Sigmoid colon (tissue), 7 donors: ENCODE data around the gene SELENON. TPM values are rescaled to one million over a fixed set of nuclear protein-coding genes. Genes with fewer than 3 reads are reported as not detected.

Experiments
- DNase-seq: peaks from one replicate; pipeline ENCODE4 v3.0.0-alpha.2; 2019
- H3K27ac ChIP-seq, 4 donors: fragments of 200-600 bp; sonication (generic); one replicate each; pipeline ENCODE4 v1.5.1; 2016 to 2019; ENCODE audit warnings: mild to moderate bottlenecking in 1 of 4
- H3K27me3 ChIP-seq, 3 donors: fragments of 200-600 bp; sonication (generic); one replicate each; pipeline ENCODE4 v1.5.1; 2019; ENCODE audit warnings: mild to moderate bottlenecking in 1 of 3
- H3K36me3 ChIP-seq, 4 donors: fragments of 200-600 bp; sonication (generic); one replicate each; pipeline ENCODE4 v1.5.1; 2016 to 2019
- H3K4me1 ChIP-seq, 4 donors: fragments of 200-600 bp; sonication (generic); one replicate each; pipeline ENCODE4 v1.5.1; 2017 to 2019
- H3K4me3 ChIP-seq, 4 donors: fragments of 200-600 bp; sonication (generic); one replicate each; pipeline ENCODE4 v1.5.1; 2017 to 2019; ENCODE audit warnings: mild to moderate bottlenecking in 2 of 4, moderate library complexity in 1 of 4
- H3K9me3 ChIP-seq, 4 donors: fragments of 200-600 bp in 3 of 4; sonication (generic) in 3 of 4; one replicate each; pipeline versions ENCODE4 v1.5.1 to v1.6.1; 2013 to 2019
- EP300 ChIP-seq, 4 donors: sonication (generic); formaldehyde crosslinking; IDR thresholded peaks; one replicate each; pipeline ENCODE4 v1.6.1; 2017; ENCODE audit warnings: antibody characterized with exemption in 4 of 4
- POLR2A ChIP-seq, 2 donors: fragments of 450-650 bp; IDR thresholded peaks; one replicate each; pipeline ENCODE4 v1.6.1; 2016; ENCODE audit warnings: antibody characterized with exemption in 2 of 2, mild to moderate bottlenecking in 2 of 2, moderate library complexity in 2 of 2
- POLR2AphosphoS5 ChIP-seq, 4 donors: sonication (generic); formaldehyde crosslinking; IDR thresholded peaks; one replicate each; pipeline ENCODE4 v1.6.1; 2017; ENCODE audit warnings: antibody characterized with exemption in 4 of 4
- WGBS, 2 donors: extraction: QIAGEN DNeasy Blood & Tissue Kit; methylation state at CpG; one replicate each; pipeline ENCODE4 v1.1.7; 2013; 5-methylcytosine and 5-hydroxymethylcytosine counted together
- intact Hi-C: fragments of 100-400 bp; cut with DNase I; formaldehyde crosslinking; loops from one replicate; pipeline ENCODE4 v1.15.1; 2023
- polyA plus RNA-seq, 3 donors: library from polyadenylated mRNA; stranded (reverse); fragments of 200-250 nt; gene quantifications; one replicate each; pipeline ENCODE4 v1.2.3, GENCODE V29; 2013
- total RNA-seq, 4 donors: library from RNA; depleted of rRNA; stranded (reverse); fragments of >200 nt; gene quantifications; one replicate each; pipeline ENCODE4 v1.1.0, GENCODE V29; 2016
- TF ChIP-seq, protein P1 (sequence below), 4 experiments: fragments of 450-650 bp in 3 of 4; fragments of 200-600 bp in 1 of 4; IDR thresholded peaks; one replicate each; pipeline ENCODE4 v1.5.1; 2016 to 2019; ENCODE audit warnings: antibody characterized with exemption in 4 of 4, mild to moderate bottlenecking in 3 of 4, moderate library complexity in 2 of 4
- donor health status: healthy with polysubstance abuse.
- donor health status: Bipolar disorder and iron deficiency.
- donor health status: healthy.

The SELENON gene
- total and polyA plus RNA-seq, 7 donors: 4.6 to 37.4 (median 15.7) TPM

DNA sequence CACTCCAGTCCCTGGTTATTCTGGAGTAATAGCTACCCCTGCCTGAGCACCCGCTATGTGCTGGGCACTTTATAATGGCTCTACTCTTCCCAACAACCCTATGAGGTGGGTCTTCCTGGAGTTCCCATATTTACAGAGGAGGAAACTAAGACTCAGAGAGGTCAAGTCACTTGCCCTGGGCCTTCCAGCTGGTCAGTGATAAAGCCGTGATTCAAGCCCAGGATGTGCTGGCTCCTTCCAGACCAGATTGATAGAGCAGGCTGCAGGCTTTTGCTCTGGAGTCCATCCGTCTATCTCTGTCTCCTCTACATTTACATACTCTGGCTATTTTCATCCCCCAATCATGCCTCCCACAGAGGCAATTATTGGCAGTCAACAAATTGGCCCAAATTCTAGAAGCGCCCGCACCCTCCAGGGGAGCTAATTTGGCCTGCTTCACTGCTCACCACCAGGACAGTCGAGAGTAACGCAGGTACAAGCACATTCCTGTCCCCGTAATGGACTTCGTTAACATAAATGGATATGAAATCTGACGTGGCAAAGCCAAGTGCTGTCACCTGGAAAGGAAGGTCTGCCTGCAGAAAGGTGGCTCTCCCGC, 39.8 kb upstream of the SELENON start:
- no peaks in the 10 kb centered on the region for H3K9me3 ChIP-seq
- H3K36me3 ChIP-seq: peaks cover 0 to 37% (median 0%) of the 10 kb centered on the region in 4 donors
- H3K4me3 ChIP-seq: no peak overlapping the region
- WGBS, 2 donors: 91 to 92% methylated on average over 11 of the region's 11 CpGs
- H3K27me3 ChIP-seq: no peaks in the 10 kb centered on the region
- DNase-seq: no peak
- intact Hi-C loops: no loop called here
- H3K27ac ChIP-seq: no peak overlapping the region
- peaks cover 0 to 2% (median under 1%) of the 10 kb centered on the region in 4 donors for H3K4me1 ChIP-seq
- TF ChIP-seq, protein P1, sequence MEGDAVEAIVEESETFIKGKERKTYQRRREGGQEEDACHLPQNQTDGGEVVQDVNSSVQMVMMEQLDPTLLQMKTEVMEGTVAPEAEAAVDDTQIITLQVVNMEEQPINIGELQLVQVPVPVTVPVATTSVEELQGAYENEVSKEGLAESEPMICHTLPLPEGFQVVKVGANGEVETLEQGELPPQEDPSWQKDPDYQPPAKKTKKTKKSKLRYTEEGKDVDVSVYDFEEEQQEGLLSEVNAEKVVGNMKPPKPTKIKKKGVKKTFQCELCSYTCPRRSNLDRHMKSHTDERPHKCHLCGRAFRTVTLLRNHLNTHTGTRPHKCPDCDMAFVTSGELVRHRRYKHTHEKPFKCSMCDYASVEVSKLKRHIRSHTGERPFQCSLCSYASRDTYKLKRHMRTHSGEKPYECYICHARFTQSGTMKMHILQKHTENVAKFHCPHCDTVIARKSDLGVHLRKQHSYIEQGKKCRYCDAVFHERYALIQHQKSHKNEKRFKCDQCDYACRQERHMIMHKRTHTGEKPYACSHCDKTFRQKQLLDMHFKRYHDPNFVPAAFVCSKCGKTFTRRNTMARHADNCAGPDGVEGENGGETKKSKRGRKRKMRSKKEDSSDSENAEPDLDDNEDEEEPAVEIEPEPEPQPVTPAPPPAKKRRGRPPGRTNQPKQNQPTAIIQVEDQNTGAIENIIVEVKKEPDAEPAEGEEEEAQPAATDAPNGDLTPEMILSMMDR (IDR thresholded peaks at IDR 0.05): no peak
- TF ChIP-seq EP300 (IDR thresholded peaks at IDR 0.05) (no peak), POLR2A (IDR thresholded peaks at IDR 0.05) (no peak), POLR2AphosphoS5 (IDR thresholded peaks at IDR 0.05) (no peak)

DNA sequence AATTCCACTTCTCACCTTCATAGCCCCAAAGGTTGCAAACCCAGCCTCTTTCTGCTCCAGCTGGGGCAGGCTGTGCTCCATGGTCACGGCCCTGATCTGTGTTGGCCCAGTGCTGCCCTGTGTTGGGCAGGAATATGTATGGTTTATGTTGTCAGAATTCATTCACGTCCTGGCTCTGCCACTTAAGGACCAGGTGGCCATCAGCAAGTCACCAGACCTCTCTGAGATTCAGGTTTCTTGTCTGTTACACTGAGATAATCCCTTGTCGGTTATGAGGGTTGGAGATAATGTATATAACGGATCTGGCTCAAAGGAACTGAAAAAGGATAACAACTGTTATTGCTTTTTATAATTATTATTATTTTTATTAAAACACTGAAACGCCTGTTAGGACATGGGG, 39.1 kb upstream of the SELENON start:
- 81 to 87% methylated on average over 5 of the region's 5 CpGs for WGBS, 2 donors
- Histone ChIP-seq H3K9me3 (no peaks in the 10 kb centered on the region), H3K36me3 (peaks cover 0 to 37% (median 0%) of the 10 kb centered on the region in 4 donors), H3K4me1 (no peaks in the 10 kb centered on the region), H3K4me3 (no peak overlapping the region), H3K27me3 (no peaks in the 10 kb centered on the region), H3K27ac (no peak overlapping the region)
- TF ChIP-seq EP300 (IDR thresholded peaks at IDR 0.05) (no peak), POLR2A (IDR thresholded peaks at IDR 0.05) (no peak), POLR2AphosphoS5 (IDR thresholded peaks at IDR 0.05) (no peak)
- TF ChIP-seq, protein P1 (IDR thresholded peaks at IDR 0.05): no peak
- intact Hi-C loops: no loop called here
- no peak for DNase-seq

DNA sequence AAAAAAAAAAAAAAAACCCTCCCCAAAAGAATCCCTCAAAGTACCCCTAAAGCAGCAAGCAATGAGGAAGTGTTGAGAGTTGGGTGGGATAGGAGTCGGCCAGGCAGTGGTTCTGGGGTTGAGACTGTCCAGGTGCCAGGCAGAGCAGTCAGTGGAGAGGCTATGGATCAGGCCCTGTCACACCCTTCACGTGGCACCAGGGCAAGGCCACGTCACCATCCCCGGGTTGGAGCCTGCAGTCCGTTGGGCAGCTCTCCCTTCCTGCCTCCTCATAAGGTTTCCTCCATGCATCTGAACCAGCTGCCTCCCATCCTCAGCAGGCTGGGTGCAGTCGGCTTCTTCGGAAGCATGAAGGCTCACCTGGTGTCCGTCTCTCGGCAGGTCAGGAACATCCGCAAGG, 36.5 kb upstream of the SELENON start:
- intact Hi-C loops: no loop called here
- no peak for TF ChIP-seq POLR2A (IDR thresholded peaks at IDR 0.05)
- TF ChIP-seq POLR2AphosphoS5 (IDR thresholded peaks at IDR 0.05): no peak
- no peak for TF ChIP-seq EP300 (IDR thresholded peaks at IDR 0.05)
- TF ChIP-seq, protein P1 (IDR thresholded peaks at IDR 0.05): no peak

DNA sequence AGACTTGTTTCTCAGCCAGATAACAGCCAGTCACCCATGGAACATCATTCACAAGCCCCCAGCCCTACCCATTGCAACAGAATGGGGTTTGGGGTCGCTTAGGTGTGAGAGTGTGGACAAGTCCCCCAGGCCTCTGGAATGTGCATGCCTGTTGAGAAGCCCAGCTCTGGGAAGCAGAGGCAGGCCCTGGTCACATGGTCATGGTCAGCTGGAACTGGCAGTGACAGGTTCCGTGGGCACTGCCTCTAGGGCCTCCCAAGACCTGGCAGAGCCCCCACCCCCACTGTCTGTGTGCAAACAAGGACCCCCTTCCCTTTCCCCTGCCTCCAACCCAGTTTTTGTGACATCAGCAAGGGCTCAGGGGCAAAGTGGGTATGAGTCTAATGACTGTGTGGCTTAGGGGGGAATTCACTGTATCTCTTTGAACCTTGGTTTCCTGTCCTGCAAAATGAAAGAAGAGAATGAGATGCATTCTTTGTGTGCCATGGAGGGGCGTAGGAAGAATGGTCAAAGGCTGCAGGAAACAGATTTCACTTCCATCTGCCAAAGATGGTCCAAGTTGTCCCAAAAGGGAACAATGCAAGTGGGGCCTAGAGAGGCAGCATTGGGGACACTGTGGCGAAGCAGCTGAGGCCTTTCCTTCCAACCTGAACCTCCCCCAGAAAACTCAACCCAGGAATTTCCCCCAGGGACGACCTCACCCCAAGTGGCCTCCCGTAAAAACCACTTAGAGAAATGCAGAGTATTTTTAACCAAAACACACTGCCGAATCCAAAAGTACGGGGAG, 34.7 kb upstream of the SELENON start:
- 57 to 80% methylated on average over 8 of the region's 8 CpGs for WGBS, 2 donors
- peak overlapping the region in 2 of 4 donors; percentile 19 to 22 for H3K27ac ChIP-seq
- intact Hi-C loops: no loop called here

More for the DNA sequence above, 36.5 kb upstream of the SELENON start:
- H3K4me1 ChIP-seq: no peaks in the 10 kb centered on the region
- 56 to 87% methylated on average over 10 of the region's 10 CpGs for WGBS, 2 donors
- no peak overlapping the region for H3K27ac ChIP-seq
- no peak overlapping the region for H3K4me3 ChIP-seq
- H3K27me3 ChIP-seq: no peaks in the 10 kb centered on the region
- H3K9me3 ChIP-seq: no peaks in the 10 kb centered on the region
- H3K36me3 ChIP-seq: peaks cover 0 to 37% (median 2%) of the 10 kb centered on the region in 4 donors
- DNase-seq: no peak

DNA sequence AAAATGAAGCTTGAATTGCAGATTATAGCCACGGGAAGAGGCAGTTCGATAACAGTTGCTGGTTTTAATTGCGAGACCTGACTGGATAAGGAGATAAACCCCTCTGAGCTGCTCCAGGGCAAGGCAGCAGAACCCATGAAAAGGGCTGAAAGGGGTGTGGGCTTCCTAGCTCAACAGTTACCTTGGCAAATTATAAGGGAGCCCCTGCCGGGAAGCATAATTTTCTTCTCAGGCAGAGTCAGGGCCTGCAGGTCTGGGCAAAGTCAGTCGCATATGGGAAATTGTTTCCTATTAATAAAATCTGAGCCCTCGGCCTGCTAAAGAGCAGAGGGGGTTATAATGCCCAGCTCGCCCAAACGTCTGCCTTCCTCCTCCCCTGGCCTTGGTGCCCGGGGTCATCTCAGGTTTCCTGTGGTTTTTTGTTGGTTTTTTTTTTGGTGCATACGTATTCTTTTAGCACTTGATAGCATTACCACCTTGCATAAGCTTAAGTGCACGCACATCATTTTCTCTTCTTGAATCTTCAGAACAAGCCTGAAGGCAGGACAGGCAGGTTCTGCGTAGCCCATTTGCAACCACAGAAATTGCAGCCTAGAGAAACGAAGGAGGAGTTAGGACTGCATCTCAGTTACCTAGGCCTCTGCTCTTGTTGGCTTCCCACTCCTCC, 33.9 kb upstream of the SELENON start:
- WGBS, 2 donors: 64 to 89% methylated on average over 13 of the region's 13 CpGs
- no peaks in the 10 kb centered on the region for H3K9me3 ChIP-seq
- intact Hi-C loops: no loop called here
- peaks cover 0 to 16% (median 12%) of the 10 kb centered on the region in 4 donors for H3K4me1 ChIP-seq
- TF ChIP-seq, protein P1 (IDR thresholded peaks at IDR 0.05): no peak
- no peak for TF ChIP-seq POLR2A (IDR thresholded peaks at IDR 0.05)
- no peak for TF ChIP-seq EP300 (IDR thresholded peaks at IDR 0.05)
- no peak for TF ChIP-seq POLR2AphosphoS5 (IDR thresholded peaks at IDR 0.05)
- H3K4me3 ChIP-seq: no peak overlapping the region
- peaks cover 0 to 15% (median 2%) of the 10 kb centered on the region in 4 donors for H3K36me3 ChIP-seq
- peak overlapping the region in 2 of 4 donors; percentile 19 to 22 for H3K27ac ChIP-seq
- DNase-seq: no peak
- no peaks in the 10 kb centered on the region for H3K27me3 ChIP-seq

More for the DNA sequence above, 34.7 kb upstream of the SELENON start:
- peaks cover 0 to 9% (median 5%) of the 10 kb centered on the region in 4 donors for H3K4me1 ChIP-seq
- H3K36me3 ChIP-seq: peaks cover 0 to 22% (median 2%) of the 10 kb centered on the region in 4 donors
- no peak for TF ChIP-seq POLR2AphosphoS5 (IDR thresholded peaks at IDR 0.05)
- no peaks in the 10 kb centered on the region for H3K27me3 ChIP-seq
- no peak overlapping the region for H3K4me3 ChIP-seq
- no peak for DNase-seq
- H3K9me3 ChIP-seq: no peaks in the 10 kb centered on the region
